ENCODE results near the gene BIRC2.

DNA sequence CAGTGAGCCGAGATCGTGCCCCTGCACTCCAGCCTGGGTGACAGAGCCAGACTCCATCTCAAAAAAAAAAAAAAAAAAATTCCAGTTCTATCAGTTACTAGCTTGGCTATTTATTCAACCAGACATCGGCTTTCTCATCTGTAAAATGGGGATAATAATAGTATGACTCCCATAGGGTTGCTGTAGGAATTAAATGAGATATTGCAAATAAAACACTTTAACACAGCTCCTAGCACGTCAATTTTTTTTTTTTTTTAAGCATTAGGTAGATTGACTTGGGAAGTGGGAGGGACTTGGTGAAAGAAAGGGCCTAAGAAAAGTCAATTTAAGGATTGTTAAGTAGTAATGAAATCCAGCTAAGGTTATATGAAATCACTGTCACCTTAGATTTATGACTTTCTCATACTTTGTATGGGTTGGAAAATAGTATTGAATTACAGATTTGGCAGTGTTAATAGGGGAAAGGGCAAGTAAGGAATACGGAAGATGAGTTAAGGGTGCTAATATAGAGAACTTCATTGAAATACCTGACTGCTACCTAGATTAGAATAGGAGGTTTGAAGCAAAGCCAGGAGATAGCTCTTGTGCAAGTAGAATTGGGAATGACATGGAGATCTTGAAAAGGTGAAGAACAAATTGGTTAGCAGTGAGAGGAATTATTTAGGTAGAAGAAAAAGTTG, 28.8 kb downstream of the BIRC2 start:
- TF ChIP-seq, protein P1, sequence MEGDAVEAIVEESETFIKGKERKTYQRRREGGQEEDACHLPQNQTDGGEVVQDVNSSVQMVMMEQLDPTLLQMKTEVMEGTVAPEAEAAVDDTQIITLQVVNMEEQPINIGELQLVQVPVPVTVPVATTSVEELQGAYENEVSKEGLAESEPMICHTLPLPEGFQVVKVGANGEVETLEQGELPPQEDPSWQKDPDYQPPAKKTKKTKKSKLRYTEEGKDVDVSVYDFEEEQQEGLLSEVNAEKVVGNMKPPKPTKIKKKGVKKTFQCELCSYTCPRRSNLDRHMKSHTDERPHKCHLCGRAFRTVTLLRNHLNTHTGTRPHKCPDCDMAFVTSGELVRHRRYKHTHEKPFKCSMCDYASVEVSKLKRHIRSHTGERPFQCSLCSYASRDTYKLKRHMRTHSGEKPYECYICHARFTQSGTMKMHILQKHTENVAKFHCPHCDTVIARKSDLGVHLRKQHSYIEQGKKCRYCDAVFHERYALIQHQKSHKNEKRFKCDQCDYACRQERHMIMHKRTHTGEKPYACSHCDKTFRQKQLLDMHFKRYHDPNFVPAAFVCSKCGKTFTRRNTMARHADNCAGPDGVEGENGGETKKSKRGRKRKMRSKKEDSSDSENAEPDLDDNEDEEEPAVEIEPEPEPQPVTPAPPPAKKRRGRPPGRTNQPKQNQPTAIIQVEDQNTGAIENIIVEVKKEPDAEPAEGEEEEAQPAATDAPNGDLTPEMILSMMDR (conservative IDR thresholded peaks at IDR 0.05; ENCODE audit: low read depth, low read length) = no peak
- TF ChIP-seq EZH2 (IDR thresholded peaks at IDR 0.05; ENCODE audit: low read length, unreplicated experiment) = no peak
